Stimulated activated CD4-positive, alpha-beta T cell treated with anti-CD3 and anti-CD28 coated beads, TNF-alpha, amount 100 ng/mL, for 24 hours (primary cell): ENCODE measurements around the gene CALU.

Source experiments
- DNase-seq, 3 experiments: peaks; one replicate each; pipeline ENCODE4 v3.0.0-alpha.2; 2020; ENCODE audit warnings: low read depth in 3 of 3

The CALU gene

DNA sequence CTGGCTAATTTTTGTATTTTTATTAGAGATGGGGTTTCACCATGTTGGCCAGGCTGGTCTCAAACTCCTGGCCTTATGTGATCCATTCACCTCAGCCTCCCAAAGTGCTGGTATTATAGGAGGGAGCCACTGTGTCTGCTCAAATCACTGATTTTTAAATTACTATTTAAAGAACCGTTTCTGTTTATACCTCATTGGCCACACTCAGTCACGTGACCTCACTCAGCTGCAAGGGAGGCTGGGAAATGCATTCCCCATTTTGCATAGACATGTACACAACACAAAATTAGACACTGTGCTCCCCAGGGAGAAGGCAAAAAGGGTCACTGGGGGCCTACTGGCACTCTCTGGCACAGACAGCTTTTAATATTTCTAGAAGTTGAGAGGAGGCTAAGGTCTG lies 13.6 kb upstream of the CALU start:
- DNase-seq = no peak

DNA sequence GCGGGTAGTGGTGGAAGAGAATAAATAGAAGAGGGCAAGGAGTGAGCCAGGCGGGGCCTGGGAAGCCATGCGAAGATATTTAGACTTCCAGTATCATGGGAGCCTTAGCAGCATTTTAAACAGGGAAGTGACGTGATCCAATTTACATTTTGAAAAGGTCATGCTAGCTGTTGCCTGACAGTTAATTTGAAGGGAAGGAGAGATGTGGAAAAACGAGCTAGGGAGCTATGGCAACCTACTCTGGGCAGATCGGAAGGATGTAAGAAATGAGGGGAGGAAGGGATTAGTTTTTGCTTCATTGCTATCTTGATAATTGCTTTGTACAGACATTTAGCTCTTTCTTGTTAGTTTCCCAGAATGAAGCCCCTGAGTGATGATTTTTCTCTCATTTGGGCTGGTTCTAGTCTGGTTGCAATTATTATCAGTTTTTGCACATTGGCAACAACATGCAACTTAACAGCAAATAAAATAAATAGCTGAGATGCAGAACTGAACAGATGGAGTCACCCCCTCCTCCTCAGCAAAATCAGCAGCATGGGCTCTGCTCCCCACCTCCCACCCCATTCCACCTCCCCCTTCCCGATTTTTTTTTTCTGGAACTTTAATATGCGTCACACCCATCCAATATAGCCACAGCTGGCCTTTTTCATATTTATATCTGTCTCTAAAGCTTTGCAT lies 13.0 kb upstream of the CALU start:
- no peak for DNase-seq

DNA sequence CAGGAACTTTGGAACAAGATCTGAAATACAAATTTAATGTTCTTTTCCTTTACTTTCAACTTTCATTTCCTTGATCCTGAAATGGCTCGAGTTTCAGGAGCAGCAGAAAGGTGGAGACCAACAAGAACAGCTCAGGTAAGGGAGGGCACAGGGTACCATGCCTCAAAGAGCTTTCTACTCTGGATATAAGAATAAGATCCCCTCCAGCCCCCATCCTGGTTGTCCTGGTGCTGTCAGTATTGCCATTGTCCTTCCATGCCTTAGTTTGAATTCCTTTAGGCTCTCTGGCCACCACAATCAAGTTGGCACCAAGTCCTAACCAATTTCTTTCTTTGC lies 12.5 kb upstream of the CALU start:
- DNase-seq = no peak

DNA sequence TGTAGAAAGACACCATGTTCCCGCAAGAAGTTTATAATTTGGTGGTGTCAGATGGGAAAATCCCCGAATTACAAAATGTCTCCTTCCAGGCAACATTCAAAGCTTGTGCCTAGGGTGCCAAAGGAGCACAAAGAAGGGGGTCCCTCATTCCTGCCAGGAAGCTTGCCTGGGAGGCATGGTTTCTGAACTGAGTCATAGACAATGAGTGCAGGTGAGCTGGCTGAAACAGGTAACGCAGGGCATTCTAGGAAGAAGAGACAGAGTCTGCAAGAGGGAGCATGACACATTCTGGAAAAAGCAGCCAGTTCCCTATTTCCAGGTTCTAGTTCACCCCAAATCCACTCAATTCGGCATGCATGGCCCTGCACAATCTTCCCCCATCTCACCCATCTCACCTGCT lies 11.9 kb upstream of the CALU start:
- no peak for DNase-seq

DNA sequence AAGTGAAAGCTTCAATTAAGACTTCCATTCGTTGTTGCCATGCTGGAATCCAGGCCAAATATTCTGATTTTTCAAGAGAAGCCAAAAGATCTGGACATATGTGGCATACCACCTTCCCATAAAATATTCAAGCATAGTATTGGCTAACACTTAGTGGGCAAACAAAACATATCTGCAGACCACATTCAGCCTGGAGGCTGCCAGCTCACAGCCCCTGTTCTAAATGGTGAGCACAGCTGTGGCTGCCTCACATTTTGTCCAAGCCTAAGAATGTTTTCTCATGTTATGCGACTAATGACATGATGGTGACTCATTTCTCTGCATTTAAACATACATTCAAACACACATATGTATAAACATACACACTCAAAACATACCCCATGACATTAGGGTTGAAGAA lies 10.6 kb upstream of the CALU start:
- DNase-seq = no peak

DNA sequence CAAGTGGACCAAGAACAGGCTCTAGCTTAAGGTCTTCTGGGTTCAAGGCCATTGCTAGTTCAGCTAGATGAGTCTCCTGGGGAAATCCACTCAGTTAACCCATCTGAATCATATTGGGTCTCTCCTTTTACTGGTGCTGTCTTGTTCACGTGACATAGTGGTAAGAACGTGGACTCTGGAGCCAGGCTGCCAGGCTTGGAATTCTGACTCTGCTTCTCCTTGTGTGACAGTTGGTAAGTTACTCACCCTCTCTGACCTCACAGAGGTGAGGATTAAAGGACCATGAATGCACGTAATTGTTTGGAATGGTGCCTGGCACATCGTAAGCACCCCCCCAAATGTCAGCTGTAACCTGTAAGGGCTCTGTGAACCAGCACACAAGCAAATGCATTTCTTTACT lies 9.7 kb upstream of the CALU start:
- DNase-seq = no peak

DNA sequence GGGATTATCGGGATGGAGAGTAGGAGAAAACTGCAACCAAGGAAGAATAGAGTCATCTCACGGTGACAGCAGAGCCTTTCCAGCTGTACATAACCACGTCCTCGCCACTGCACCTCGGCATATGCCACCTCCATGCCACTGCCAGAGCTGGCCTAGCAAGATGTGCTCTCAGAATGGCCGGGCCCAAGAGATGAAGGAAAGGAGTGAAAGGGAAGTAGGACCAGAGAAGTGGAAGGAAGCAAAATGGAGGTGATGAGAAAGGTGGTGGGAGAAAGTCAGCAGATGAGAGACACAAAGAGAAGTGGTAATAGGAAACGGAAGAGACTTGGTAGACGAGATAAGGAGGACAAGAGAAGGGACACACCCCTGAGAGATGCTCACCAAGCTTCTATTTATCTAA lies 8.0 kb upstream of the CALU start:
- DNase-seq = no peak

DNA sequence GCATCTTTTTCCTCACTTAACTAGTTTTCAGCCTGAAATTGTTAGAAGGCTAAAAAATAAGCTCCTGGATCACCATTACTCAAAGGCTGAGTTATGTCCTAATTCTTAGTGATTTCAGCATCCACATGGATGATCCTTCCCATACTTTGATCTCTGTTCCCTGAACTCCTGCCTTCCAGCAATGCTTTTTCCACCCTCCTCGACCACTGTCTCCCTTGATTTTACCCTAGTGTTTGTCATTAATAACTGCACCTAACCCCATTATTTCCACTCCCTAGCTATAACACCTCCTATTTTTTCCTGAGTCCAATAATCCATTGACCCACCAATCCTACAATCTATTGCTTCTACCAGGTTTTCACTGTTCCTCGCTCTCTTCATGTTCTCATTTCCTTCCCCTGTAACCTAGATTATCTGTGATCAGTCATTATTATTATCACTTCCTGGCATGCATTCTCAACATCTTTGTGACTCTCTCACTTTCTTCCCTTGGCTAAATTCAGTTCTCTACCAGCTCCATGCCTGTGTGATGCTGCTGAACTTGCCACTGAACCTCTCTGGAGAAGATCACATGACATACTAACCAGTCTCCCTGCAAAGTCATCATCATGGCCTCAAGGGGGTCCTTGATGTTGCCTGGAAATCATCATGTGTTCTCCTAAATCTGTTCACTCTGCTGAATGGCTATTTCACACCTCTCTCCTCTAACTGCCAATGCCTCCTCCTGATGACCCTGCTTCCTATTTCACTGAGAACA lies 6.5 kb upstream of the CALU start:
- DNase-seq = no peak

DNA sequence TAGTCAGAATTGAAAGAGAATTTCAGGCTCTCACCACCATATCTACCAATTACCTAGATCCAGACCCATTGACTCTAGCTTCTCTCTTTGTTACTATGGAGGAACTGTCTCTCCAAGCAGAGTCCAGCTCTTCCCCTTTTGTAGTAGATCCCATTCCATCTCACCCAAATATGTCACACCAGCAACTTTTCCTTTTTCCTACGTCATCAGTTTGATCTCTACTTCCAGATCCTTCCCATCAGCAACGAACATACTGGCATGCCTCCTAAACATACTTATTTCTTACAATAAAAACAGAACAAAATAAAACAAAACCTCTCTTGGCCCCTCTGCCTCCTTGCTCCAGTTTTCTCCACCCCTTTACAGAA lies 5.9 kb upstream of the CALU start:
- DNase-seq = no peak

DNA sequence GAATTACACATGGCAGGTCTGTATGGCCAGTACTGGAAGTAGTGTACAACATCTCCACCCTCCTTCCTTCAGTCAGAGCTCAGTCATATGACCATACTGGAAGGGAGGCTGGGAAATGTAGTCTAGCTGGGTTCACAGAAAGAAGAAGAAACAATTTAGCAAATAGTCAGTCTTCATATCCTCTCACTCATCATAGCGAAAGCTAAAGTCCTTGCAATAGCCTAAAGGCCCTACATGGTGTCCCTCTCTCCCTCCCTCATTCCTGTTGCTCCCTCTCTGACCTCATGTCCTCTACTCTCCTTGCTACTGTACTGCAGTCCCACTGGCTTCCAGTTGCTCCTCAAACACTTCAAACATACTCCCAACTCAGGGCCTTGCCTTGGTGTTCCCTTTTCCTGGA lies 4.3 kb upstream of the CALU start:
- DNase-seq = no peak

DNA sequence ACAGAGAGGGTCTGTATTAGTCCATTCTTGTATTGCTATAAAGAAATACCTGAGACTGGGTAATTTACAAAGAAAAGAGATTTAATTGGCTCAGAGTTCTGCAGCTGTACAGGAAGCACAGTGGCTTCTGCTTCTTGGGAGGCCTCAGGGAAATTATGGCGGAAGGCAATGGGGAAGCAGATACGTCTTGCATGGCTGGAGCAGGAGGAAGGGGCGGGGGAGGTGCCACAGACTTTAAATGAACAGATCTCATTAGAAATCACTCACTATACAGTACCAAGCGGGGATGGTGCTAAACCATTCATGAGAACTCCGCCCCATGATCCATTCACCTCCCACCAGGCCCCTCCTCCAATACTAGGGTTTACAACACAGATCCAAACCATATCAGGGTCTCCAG lies 3.7 kb upstream of the CALU start:
- no peak for DNase-seq

DNA sequence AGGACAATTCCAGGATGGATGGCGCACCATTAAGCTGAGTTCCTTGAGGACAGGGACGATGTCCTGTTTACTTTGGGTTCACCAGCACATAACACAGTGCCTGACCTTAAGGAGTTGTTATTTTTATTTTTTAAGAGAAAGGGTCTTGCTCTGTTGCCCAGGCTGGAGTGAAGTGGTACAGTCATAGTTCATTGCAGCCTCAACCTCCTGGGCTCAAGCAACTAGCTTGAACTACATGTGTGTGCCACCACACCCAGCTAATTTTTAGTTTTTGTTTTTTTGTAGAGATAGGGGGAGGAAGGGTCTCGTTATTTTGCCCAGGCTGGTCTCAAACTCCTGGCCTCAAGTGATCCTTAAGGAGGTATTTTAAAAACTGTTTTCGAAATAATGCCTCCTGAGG lies 1.7 kb upstream of the CALU start:
- no peak for DNase-seq

DNA sequence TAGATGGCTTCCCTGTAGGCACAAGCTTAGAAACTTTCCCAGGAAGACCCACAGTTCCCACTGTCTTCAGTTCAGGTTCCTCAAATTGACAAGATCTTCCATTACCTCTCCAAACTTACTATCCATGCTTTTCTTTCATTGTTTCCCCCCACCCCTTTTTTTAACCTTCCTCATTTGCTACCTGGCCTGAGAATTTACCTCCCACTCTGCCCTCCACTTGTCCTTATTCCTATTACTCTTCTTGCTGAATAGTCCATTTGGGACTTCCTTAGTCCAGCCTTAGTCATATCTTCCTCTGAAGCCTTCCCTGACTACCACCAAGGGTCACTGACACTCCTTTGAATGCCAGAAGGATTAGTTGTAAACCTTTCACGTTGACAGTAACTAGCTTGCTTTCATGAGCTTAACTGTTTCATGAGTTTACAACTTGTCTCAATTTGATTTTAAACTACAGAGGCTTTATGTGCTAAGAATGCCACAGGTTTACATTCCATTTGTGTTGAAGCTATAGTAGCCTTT lies 1.2 kb upstream of the CALU start:
- DNase-seq = no peak

DNA sequence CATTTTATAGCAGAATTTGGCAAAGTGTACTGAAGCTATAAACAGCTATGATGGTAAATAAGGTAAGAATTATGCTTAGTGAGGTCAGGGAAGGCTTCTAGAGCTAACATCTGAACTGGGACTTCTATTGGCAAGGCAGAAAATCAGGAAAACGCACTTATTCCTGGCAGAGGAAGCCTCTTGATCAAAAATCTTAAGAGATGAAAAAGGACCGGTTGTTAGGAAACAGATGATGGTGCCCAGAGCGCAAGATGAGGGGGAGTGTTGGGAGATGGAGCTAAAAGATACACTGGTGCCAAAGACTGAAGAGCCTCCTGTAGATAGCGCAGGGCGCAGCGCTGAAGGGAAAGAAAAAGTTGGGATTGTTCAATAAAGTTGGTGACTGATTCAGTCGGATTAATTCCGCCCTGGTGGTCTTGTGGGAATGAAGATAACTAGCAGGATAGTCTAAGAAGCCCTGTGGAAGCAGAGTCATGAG lies 550 bp upstream of the CALU start:
- DNase-seq = no peak

DNA sequence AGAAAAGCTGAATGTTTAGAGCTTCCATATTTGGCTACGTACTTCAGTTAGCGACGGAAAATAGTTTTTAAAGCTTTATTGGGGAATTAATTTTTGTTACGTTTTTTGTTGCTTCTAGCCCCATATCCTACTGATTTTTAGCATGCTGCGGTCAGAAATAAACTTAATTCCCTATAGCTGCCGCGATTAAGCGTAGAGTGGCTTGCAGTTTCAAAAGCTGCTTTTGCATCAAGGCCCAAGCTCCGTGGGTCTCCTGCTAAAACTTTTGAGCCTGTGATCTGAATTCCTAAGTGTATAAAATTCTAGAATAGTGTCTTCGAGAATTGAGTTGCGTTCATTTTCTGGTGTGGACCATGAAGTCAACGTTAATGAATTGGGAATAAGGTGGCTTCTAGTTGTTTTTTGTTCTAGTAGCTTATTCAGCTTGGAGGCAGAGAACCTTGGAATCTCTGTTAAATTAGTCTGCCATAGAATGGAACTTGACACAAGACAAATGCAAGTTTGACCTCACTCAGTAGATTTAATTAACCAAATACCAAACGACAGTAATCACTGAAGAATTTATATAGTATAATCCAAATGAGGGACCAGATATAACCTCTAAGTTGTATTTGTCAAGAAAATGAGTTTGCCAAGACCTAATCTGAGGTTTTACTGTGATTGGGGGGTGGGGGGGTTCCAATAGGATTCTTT lies 977 bp downstream of the CALU start:
- DNase-seq = no peak

DNA sequence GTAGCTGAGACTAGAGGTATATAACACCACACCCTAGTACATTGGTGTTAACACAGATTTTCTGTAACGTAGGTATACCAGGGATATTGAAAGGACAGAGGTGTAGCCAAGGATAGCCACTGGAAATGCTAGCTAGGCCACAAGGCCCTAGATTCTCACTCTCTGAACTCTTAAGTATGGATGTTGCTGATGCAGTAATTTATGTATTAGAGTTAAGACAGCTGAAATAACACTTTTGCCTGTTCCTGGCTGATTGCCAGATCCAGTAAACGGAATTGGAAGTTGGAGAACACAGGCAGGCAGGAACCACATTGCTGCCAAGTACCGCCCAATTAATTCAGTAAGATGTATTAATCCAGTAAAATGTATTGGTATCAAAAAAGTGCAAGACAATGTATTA lies 1.8 kb downstream of the CALU start:
- no peak for DNase-seq

DNA sequence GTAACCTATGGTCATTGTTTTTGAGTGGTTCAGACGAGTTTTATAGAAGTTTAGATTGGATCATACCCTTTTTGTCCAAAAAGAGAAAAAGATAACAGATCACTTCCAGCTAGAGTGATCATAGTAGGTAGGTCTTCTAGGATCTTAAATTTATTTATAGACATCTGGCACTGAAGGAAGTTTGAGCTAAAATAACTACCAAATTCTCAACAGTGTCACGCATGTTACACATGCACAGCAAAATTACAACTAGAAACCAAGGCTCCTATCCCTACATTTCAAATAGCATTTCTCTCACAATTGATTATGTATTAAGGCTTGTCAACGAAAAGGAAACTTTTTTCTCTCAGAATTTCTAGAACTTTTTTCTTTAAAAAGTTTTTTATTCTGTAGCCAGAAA lies 2.3 kb downstream of the CALU start:
- DNase-seq = no peak

DNA sequence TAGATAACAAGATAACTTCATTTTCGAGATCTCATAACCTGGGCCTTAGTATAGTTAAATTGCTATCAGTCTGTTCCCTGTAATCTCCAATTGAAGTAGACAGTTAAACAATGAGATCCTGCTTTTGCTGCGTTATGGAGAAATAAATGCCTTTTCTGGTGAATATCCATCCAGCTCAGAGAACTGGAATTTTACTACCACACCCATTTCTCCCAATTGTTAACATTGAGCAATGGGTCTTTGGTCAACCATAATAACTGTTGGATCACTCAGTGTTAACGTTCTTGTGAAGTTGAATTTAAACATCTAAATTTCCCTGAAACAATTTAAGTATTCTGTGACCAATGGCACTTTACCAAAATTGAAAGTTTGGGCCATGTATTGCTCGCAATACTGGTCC lies 3.0 kb downstream of the CALU start:
- no peak for DNase-seq

DNA sequence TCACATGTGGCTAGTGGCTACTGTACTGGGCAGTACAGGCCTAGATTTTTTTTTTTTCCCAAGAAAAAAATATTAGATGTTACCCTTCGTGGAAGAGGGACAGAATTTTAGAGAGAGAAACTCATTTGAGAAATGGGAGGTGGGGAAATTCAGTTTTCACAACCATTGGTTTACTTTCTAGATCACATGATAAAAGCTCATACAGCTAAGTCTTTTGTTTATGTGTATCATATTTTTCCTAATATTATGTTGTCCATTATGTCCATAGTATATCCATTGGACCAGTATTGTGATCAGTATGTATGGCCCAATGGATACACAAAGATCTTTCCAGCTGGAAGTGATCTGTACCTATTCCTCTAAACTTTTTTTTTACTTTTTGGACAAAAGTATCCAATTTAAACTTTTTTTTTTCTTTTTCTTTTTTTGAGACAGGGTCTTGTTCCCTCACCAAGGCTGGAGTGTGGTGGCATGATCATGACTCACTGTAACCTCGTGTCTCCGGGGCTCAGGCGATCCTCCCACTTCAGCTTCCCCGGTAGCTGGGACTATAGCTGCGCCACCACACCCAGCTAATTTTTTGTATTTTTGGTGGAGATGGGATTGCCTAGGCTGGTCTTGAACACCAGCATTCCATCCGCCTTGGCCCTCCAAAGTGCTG lies 4.1 kb downstream of the CALU start:
- DNase-seq = no peak

DNA sequence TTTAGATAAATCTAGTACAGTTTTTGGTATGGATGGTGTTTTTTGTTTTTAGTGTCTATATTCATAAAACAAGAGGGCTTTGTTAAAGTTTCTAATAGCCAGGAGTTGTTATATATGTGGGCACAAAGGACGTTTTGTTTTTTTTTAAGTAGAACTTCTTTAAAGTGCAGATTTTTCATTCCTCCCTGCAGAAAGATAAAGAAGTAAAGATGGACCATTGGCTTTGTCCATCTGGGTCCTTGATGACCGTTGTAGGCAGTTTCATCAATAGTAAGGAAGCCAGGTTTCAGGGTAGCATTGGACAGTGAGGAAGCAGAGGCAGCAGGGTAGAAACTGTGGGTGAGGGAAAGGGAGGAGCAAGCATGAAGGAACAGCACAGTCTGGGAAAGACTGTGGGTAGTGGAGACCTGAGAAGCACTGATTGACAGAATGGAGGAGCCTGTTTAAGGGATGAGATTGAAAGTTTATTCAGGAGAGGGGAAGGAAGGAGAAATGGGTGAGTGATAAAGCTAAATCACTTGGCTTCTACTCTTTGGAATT lies 5.3 kb downstream of the CALU start:
- no peak for DNase-seq

DNA sequence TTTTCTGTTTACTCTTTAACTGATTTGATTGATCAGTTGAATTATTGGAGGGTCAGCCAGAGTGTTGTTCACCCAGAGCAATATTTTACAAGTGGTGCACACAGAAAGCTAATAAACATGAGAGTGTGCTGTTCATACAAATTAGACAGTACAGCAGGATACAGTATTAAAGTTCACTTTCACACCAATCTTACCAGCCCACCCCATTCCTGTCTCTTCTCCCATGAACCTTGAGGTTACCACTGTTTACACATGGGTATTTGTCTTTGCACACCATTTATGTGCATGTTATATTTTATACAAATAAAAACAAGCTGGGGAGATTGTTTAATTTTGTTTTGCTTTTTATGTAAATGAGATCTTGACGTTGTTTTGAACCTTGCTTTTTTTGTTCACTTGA lies 6.5 kb downstream of the CALU start:
- DNase-seq = no peak
